ENCODE measurements around the gene HP.
"Not testable (repeated sequence)": the region's sequence is repeated elsewhere in the genome, so short reads cannot be mapped to it uniquely, and the experiment has no call there.

The HP gene

DNA sequence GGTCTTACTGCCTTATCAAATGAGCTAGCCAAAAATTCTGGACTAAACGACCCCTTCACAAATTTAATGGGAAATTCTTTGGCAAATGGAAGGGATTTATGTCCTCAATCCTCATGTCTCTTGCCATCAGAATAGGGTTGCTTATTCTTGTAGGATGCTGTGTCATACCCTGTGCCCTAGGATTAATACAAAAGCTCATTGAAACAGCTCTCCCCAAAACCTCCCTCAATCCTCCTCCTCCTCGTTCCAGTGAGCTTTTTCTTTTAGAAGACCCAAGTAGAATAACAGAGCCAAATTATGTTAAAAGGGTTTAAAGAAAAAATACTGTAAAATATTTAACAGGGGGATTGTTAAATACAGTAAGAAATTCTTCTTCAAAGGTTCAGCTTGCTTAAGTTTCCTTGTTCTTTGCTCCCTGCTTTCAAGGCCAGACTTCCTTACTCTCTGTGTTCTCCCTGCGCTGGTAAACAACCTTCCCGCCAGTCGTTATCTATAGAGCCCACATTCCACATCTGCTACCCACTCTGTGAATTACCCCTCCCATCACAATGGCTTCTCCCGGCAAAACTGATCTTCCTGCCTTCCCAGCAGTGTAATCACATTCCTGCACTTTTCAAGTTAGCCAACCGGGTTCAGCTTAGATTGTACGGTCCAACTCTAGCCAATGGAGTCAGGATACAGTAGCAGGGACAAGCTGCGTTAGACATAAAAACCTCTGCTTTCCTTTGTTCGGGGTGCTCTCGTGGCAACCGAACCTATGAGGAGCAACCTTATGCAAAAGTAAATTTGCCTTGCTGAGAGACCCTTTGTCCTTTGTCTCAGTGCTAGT, 18.4 kb downstream of the HP start:
- TF ChIP-seq, protein P1, sequence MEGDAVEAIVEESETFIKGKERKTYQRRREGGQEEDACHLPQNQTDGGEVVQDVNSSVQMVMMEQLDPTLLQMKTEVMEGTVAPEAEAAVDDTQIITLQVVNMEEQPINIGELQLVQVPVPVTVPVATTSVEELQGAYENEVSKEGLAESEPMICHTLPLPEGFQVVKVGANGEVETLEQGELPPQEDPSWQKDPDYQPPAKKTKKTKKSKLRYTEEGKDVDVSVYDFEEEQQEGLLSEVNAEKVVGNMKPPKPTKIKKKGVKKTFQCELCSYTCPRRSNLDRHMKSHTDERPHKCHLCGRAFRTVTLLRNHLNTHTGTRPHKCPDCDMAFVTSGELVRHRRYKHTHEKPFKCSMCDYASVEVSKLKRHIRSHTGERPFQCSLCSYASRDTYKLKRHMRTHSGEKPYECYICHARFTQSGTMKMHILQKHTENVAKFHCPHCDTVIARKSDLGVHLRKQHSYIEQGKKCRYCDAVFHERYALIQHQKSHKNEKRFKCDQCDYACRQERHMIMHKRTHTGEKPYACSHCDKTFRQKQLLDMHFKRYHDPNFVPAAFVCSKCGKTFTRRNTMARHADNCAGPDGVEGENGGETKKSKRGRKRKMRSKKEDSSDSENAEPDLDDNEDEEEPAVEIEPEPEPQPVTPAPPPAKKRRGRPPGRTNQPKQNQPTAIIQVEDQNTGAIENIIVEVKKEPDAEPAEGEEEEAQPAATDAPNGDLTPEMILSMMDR (conservative IDR thresholded peaks at IDR 0.05; ENCODE audit: low read depth, low read length) = no peak
- H3K4me3 ChIP-seq (ENCODE audit: low read length) = no peak overlapping the region
- no peak for DNase-seq (ENCODE audit: low read depth)

DNA sequence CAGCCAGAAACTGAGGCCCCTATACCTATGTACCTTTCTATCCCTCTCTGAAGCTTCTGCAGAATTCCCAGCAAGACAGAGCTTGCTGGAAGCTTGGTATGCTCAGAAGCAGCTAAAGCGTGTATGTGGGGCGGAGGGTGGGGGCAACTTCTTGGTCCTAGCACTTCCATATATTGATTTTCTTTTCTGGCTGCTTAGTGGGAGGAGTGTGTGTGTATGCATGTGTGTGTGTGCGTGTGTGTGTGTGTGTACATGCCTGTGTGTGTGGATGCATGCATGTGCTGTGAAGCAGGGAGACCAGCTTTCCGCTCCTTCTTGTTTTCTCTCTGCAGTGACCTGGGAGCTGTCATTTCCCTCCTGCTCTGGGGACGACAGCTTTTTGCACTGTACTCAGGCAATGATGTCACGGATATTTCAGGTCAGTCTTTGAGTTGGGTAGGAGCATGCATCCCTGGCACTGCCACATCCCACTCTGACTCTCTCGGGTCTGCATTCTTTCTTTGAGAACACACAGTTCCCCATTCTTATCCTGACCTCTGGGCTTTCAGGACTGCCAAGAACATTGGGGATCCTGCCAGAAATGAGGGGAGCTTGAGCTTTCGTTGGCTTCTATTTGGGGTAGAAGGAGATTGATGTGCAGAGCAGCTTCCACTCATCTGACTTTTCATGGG, 19.4 kb downstream of the HP start:
- no peak for DNase-seq (ENCODE audit: low read depth)
- H3K4me3 ChIP-seq (ENCODE audit: low read length) = no peak overlapping the region
- TF ChIP-seq, protein P1 (conservative IDR thresholded peaks at IDR 0.05; ENCODE audit: low read depth, low read length) = no peak

DNA sequence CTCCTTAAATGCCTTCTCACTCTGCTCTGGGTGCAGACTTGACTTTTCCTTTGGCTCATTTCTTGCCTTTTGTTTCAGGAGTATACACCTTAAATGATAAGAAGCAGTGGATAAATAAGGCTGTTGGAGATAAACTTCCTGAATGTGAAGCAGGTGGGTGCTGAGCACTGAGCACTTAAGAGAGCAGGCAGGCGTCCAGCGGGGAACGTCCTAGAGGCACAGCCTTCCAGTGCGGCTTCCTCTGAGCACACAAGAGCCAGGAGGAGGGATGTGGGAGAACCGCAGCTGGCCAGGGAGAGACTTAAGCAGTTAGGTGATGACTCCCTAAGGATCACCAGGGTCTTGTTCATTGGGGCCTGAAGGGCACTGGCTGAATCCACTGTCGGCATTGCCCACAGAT, 20.8 kb downstream of the HP start:
- not testable (repeated sequence) for H3K4me3 ChIP-seq (ENCODE audit: low read length); DNase-seq (ENCODE audit: low read depth)

DNA sequence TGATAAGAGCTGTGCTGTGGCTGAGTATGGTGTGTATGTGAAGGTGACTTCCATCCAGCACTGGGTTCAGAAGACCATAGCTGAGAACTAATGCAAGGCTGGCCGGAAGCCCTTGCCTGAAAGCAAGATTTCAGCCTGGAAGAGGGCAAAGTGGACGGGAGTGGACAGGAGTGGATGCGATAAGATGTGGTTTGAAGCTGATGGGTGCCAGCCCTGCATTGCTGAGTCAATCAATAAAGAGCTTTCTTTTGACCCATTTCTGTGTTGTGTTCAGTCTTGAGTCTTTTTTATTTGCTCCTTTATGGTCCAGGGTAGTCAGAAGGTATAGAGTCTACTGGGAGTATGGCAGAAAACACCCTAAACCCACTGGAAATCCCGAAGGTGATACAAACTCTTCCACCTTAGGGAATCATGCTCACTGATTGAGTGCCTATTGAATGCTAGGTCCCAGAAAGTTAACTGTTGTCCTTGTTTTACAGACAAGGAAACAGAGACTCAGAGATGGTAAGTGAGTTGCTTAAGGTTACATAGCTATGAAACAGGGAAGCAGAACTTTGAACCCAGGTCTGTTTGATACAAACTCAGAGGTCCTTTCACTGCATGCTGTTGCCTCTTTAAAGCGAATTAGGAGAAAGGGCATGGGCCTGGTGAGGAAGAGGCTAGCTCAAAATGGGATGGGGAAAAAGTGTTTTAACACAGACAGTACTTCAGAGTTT, 22.8 kb downstream of the HP start:
- DNase-seq (ENCODE audit: low read depth); H3K4me3 ChIP-seq (ENCODE audit: low read length): not testable (repeated sequence)

DNA sequence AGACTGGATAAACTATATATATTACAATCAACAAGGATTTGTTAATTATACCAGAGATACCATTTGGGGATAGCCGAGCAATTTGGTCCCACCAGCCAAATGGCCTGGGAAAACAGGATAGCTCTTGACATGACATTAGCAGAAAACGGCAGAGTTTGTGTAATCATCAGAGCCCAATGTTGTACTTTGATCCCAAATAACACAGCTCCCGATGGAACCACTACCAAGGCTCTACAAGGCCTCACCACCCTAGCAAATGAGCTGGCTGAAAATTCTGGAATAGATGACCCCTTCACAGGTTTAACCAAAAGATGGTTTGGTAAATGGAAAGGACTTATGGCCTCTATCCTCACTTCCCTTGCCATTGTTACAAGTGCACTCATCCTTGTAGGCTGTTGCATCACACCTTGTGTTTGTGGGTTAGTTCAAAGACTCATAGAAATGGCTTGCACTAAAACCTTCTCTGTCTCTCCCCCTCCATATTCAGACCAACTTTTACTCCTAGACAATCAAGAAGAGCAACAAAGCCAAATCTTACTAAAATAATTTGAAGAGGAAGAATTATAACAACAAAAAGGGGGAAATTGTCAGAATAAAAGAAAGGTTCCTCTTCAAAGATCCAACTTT, 29.6 kb downstream of the HP start:
- TF ChIP-seq, protein P1 (conservative IDR thresholded peaks at IDR 0.05; ENCODE audit: low read depth, low read length) = no peak
- no peak for DNase-seq (ENCODE audit: low read depth)
- no peak overlapping the region for H3K4me3 ChIP-seq (ENCODE audit: low read length)

DNA sequence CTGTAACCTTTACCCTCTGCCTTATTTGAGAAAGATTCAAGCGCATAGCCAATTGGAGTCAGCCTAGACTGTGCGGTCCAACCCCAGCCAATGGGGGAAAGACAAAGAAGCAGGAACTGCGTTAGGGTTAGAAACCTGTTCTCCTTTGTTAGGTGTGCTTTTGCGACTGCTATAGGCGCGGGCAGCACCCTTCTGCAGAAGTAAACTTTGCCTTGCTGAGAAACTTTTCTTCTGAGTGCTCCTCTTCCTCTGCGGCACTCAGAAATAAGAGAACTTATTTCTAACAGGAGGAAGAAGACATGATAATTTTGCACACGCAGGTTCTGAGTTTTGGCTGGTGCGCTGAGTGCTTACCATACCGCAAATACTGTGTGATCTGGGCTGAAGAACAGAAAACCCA, 30.1 kb downstream of the HP start:
- no peak for DNase-seq (ENCODE audit: low read depth)
- TF ChIP-seq, protein P1 (conservative IDR thresholded peaks at IDR 0.05; ENCODE audit: low read depth, low read length) = no peak
- H3K4me3 ChIP-seq (ENCODE audit: low read length) = no peak overlapping the region

DNA sequence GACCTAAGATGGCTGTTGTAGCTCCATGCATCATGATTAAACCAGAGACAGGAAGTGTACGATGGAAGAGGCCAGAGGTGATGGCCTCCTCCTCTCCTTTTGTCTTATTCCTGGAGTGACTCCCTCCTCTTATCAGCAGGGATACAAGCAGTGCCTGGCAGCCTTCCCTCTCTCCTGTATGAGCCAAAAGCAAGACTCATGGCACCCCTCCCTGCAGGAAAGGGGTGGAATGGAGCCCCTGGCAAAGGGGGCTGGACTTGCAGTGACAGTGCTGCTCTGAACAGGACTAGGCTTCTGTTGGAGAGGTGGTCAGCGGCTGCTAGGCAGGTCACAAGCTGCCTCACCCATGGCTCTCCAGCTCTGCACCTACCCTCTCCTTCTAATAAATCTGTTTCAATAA, 30.7 kb downstream of the HP start:
- DNase-seq (ENCODE audit: low read depth) = no peak
- no peak overlapping the region for H3K4me3 ChIP-seq (ENCODE audit: low read length)
- TF ChIP-seq, protein P1 (conservative IDR thresholded peaks at IDR 0.05; ENCODE audit: low read depth, low read length) = no peak
